GM12891 (cell line): ENCODE results near the gene WDR44. TPM values are rescaled to one million over a fixed set of nuclear protein-coding genes. Genes with fewer than 3 reads are reported as not detected.
"Not testable (repeated sequence)": the region's sequence is repeated elsewhere in the genome, so short reads cannot be mapped to it uniquely, and the experiment has no call there.

Experiments
- DNase-seq: peaks from one replicate; pipeline ENCODE4 v3.0.0; 2011; ENCODE audit warnings: low spot score; ENCODE audit not compliant: insufficient read length
- FAIRE-seq: peaks from 2 replicates; lab custom pipeline; 2011; peaks lifted over from hg19 to GRCh38; lab: Jason Lieb, UNC
- PAX5 ChIP-seq: IDR thresholded peaks from 2 replicates; pipeline ENCODE4 v1.6.1; 2011; ENCODE audit warnings: low read length, moderate library complexity, mild to moderate bottlenecking; ENCODE audit not compliant: insufficient read depth, severe bottlenecking
- POLR2A ChIP-seq: IDR thresholded peaks from 2 replicates; pipeline ENCODE4 v1.6.1; 2011; ENCODE audit warnings: low read depth, low read length, control low read depth
- POLR2AphosphoS5 ChIP-seq: IDR thresholded peaks from 2 replicates; pipeline ENCODE4 v1.6.1; 2011; ENCODE audit warnings: low read depth, low read length, control low read depth
- POU2F2 ChIP-seq: IDR thresholded peaks from 2 replicates; pipeline ENCODE4 v1.6.1; 2011; ENCODE audit warnings: low read depth, mild to moderate bottlenecking, control low read depth, low read length, moderate library complexity
- SPI1 ChIP-seq: IDR thresholded peaks from 2 replicates; pipeline ENCODE4 v1.6.1; 2011; ENCODE audit warnings: low read depth, low read length, control low read depth
- TAF1 ChIP-seq: IDR thresholded peaks from 2 replicates; pipeline ENCODE4 v1.6.1; 2011; ENCODE audit warnings: low read depth, low read length, control low read depth
- polyA plus RNA-seq: library from polyadenylated mRNA; unstranded; fragments of >200 nt; gene quantifications from one replicate; pipeline ENCODE4 v1.2.1, GENCODE V29; 2012; ENCODE audit warnings: low read depth, missing spikeins, inconsistent platforms; ENCODE audit not compliant: missing spikeins

Gene WDR44, protein sequence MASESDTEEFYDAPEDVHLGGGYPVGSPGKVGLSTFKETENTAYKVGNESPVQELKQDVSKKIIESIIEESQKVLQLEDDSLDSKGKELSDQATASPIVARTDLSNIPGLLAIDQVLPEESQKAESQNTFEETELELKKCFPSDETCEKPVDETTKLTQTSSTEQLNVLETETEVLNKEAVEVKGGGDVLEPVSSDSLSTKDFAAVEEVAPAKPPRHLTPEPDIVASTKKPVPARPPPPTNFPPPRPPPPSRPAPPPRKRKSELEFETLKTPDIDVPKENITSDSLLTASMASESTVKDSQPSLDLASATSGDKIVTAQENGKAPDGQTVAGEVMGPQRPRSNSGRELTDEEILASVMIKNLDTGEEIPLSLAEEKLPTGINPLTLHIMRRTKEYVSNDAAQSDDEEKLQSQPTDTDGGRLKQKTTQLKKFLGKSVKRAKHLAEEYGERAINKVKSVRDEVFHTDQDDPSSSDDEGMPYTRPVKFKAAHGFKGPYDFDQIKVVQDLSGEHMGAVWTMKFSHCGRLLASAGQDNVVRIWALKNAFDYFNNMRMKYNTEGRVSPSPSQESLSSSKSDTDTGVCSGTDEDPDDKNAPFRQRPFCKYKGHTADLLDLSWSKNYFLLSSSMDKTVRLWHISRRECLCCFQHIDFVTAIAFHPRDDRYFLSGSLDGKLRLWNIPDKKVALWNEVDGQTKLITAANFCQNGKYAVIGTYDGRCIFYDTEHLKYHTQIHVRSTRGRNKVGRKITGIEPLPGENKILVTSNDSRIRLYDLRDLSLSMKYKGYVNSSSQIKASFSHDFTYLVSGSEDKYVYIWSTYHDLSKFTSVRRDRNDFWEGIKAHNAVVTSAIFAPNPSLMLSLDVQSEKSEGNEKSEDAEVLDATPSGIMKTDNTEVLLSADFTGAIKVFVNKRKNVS
- 5.1 TPM for polyA plus RNA-seq

DNA sequence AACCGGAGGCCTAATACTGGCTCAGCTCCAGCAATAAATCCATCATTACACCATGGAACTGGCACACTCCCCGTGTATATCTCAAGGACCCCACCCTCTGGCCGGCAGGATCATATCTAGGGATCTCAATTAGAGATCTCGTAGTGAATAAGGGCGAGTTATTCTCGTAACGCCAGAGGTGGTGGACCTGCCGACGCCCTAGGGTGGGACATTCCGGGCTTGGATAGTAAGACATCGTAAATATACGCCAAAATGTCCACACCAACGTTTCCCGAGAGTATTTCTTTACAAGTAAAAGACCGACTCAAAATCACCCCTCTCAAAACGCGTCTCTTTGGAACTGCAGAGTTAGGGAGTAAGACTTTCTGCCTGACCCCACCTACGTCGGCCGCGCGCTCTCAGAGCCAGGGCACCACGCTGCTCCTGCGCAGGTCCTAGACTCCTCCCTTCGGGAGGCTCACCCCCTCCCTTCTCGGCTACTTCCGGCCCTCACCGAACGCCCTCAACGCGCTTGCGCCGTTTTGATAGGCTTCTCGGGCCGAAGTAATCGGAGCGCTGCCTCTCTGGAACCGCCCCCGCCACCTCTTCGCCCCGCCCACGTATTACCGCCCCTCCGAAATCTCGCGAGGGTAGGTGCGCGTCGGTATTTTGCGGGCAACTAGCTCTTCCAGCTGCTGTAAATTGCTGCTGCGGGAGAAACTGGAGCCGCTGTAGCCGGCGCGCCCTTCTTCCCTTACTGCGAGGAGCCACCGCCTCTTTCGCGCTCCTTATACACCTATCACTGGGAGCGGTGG, at the start of gene WDR44:
Gene WDR44, plus strand, starts transcription at position 643 of the 794 bp plus-strand sequence. CDS start 398 bp downstream, outside the sequence.
- DNase-seq = peak; percentile 64
- TF ChIP-seq POLR2A (peak; percentile 83), SPI1 (no peak), POU2F2 (no peak), POLR2AphosphoS5 (peak; percentile 73; the same call in 1 of the 2 replicates), PAX5 (no peak), TAF1 (peak; percentile 41; the same call in 1 of the 2 replicates)
- peak; percentile 95 for FAIRE-seq

DNA sequence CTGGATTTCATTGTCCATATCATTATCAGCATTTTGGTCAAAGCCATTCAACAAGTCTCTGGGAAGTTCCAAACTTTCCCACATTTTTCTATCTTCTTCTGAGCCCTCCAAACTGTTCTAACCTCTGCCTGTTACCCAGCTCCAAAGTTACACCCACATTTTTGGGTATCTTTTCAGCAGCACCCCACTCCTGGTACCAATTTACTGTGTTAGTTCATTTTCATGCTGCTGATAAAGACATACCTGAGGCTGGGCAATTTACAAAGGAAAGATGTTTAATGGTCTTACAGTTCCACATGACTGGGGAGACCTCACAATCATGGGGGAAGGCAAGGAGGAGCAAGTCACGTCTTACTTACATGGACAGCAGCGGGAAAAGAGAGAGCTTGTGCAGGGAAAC, 40.1 kb upstream of the WDR44 start:
- not testable (repeated sequence) for DNase-seq, FAIRE-seq

DNA sequence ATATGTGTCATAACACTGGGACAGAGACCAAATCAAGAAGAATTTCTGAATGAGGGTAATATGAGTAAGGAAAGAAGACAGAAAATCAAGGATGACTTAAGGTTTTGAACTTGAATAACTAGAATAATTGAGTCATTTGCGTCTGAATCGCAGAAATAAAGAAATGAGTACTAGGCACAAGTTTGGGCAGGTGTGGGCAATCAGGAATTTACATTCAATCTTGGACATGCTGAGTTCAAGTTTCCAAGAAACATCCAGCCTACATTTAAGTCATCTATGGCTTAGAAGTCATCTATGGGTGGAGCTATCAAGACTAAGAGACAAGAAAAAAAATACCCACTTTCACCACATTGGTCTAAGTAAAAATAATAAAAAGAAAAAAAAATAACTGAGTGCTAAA, 30.4 kb upstream of the WDR44 start:
- DNase-seq = no peak
- no peak for TF ChIP-seq POLR2AphosphoS5
- no peak for TF ChIP-seq POU2F2
- no peak for TF ChIP-seq TAF1
- no peak for TF ChIP-seq PAX5
- TF ChIP-seq POLR2A = no peak
- TF ChIP-seq SPI1 = no peak
- FAIRE-seq = no peak

DNA sequence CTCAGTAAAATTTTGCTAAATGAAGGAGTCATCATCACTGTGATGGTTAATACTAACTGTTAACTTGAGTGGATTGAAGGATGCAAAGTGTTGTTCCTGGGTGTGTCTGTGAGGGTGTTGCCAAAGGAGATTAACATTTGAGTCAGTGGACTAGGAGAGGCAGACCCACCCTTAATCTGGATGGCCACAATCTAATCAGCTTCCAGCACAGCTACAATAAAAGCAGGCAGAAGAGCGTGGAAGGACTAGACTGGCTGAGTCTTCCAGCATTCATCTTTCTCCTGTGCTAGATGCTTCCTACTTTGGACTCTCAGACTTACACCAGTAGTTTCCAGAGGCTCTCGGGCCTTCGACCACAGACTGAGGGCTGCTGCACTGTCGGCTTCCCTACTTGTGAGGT, 21.3 kb upstream of the WDR44 start:
- TF ChIP-seq POLR2A (no peak), POU2F2 (no peak), SPI1 (no peak), PAX5 (no peak), POLR2AphosphoS5 (no peak), TAF1 (no peak)
- FAIRE-seq = no peak

DNA sequence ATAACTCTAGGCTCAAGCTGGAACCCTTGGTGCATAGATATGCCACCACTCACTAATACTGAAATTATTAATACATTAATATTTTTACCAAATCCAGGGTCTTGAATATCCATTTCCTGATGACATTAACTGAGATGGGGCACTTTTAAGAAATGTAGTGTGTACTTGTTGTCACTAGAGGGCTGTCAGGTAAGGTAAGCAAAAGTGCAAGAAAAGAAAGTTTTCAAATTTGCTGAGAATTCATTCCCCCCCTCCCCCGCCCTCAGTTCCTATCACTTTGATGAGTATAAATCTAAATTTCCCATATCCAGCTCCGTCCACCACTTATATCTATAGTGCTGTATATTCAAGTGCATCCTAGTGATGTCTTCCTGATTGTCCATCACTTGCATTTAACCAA, 20.5 kb upstream of the WDR44 start:
- no peak for DNase-seq
- TF ChIP-seq PAX5 (no peak), SPI1 (no peak), TAF1 (no peak), POLR2A (no peak), POU2F2 (no peak), POLR2AphosphoS5 (no peak)
- FAIRE-seq = no peak

More for the DNA sequence above, 21.3 kb upstream of the WDR44 start:
- DNase-seq = no peak

DNA sequence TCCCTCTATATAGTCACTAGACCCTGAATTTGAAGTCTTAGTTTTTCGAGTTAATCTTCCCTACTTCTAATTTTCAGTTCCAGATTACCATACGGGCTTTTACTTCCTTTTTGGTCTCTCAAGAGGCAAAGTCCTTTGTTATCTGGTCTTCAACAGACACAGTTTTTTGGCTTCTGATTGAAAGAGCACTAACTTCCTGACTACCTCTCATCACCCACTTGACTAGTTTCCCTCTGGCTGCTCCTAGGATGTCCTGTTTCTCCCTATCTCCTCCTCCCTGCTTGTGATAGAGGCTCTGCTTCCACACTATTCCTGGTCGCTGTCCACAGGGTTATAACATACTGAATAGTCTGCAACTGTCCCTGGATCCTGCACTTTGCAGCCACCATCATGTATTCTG, 16.7 kb upstream of the WDR44 start:
- TF ChIP-seq POLR2AphosphoS5 (no peak), PAX5 (no peak), POU2F2 (no peak), TAF1 (no peak), POLR2A (no peak), SPI1 (no peak)
- FAIRE-seq (no peak), DNase-seq (no peak)

DNA sequence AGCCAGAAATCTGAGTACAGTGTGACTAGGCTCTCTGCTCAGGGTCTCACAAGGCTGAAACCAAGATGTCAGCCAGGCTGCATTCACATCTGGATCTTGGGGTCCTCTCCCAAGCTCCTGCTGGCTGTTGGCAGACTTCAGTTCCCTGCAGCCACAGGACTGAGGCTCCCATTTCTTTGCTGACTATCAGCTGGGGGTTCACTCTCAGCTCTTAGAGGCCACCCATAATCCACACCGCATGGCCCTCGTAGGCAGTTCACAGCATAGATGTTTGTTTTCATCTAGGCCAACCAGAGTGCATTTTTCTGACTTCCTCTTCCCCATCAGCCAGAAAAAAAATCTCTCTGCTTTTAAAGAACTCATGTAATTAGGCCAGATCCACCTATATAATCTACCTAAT, 8.2 kb upstream of the WDR44 start:
- DNase-seq = no peak

DNA sequence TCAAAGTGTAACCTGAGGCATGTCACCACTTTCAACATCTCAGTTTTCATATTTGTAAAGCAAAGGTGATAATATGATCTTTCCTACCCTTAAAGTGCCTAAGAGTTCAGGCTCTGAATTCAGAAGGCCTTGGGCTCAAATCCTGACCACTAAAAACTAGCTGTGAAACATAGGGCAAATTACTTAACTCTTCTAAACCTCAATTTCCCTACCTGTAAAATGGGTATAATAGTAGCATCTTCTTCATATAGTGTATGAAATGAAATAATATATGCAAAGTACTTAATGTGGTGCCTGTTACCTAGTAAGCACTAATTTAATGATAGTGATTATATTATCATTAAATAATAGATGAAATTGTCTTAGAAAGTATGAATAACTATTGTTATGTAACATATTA, 7.0 kb upstream of the WDR44 start:
- no peak for DNase-seq
- TF ChIP-seq POU2F2 (no peak), POLR2AphosphoS5 (no peak), SPI1 (no peak), PAX5 (no peak), TAF1 (no peak), POLR2A (no peak)
- no peak for FAIRE-seq

More for the DNA sequence above, 8.2 kb upstream of the WDR44 start:
- FAIRE-seq = no peak
- TF ChIP-seq TAF1 (no peak), POLR2A (no peak), PAX5 (no peak), SPI1 (no peak), POU2F2 (no peak), POLR2AphosphoS5 (no peak)
